Right cardiac atrium (tissue), 5 donors: Measurements from ENCODE around the gene THUMPD1. TPM values are rescaled to one million over a fixed set of nuclear protein-coding genes. Genes with fewer than 3 reads are reported as not detected.
A peak's percentile ranks its signal among the peaks of the same experiment; 100 is the strongest.
"Not testable (repeated sequence)": the region's sequence is repeated elsewhere in the genome, so short reads cannot be mapped to it uniquely, and the experiment has no call there.

Experiments
- ATAC-seq, 2 donors: fragments of 200-7000 bp; cut with Tn5 transposase; one replicate each; pipeline versions ENCODE4 v1.8.0 to v1.9.1; 2020; ENCODE audit warnings: moderate library complexity in 2 of 2, mild to moderate bottlenecking in 1 of 2
- DNase-seq, 3 donors: peaks; one replicate each; pipeline ENCODE4 v3.0.0-alpha.2; 2020
- H3K27ac ChIP-seq: one replicate; pipeline ENCODE4 v1.5.1; 2013; ENCODE audit warnings: mild to moderate bottlenecking, low read length, control low read depth, moderate library complexity
- H3K27me3 ChIP-seq: one replicate; pipeline ENCODE4 v1.6.1; 2013; ENCODE audit not compliant: control insufficient read depth, insufficient read depth
- H3K4me1 ChIP-seq: one replicate; pipeline ENCODE4 v1.6.1; 2013; ENCODE audit warnings: low read length; ENCODE audit not compliant: control insufficient read depth, insufficient read depth
- H3K4me3 ChIP-seq: one replicate; pipeline ENCODE4 v1.5.1; 2013; ENCODE audit warnings: low read length, control low read depth
- H3K9me3 ChIP-seq: one replicate; pipeline ENCODE4 v1.6.1; 2013; ENCODE audit warnings: low read length; ENCODE audit not compliant: control insufficient read depth
- WGBS: extraction: QIAGEN DNeasy Blood & Tissue Kit; methylation state at CpG from one replicate; pipeline ENCODE4 v1.1.7; 2013; 5-methylcytosine and 5-hydroxymethylcytosine counted together
- intact Hi-C, 4 donors: fragments of 100-400 bp; cut with DNase I; formaldehyde crosslinking; loops; one replicate each; pipeline versions ENCODE4 v1.11.0 to v1.14.0; 2022 to 2023
- polyA plus RNA-seq: library from polyadenylated mRNA; stranded (reverse); fragments of 200-250 nt; gene quantifications from one replicate; pipeline ENCODE4 v1.2.3, GENCODE V29; 2013
- total RNA-seq, 4 donors: library from RNA; stranded (reverse); fragmentation: NEBNext Ultra II Directional; extraction: Animal tissue kit (Norgen Biotek cat#: 25700); gene quantifications; one replicate each; pipeline ENCODE4 v1.2.1, GENCODE V29; 2021
- donor health status: healthy with polysubstance abuse.
- donor health status: DM: no; HTN: yes; CAD: no.
- donor health status: DM: no; HTN: no; CAD: no.
- donor health status: DM: no; HTN: yes; CAD: no; lungs with severe emphysema.
- donor health status: DM: yes; HTN: yes; CAD: no.

The THUMPD1 gene
- total and polyA plus RNA-seq, 5 donors: 11.7 to 22.3 (median 21.9) TPM

DNA sequence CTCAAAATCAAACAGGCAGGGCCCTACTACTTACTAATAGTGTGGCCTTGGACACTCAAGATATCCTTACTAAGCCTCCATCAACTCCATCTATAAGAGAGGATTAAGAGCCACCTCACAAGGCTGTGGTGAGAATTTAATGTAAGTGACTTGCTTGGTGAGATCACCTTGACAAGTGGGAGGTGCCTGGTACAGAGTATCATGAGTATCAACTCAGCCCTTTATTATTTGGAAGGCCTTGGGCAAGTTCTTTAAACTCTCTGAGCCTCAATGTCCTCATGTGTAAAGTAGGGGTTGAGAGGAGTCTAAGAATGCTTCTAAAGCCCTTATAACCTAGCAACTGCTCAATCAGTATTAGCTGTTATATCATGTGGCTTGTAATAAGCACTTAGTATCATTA is 15.0 kb downstream of the THUMPD1 start:
- Histone ChIP-seq H3K27me3 (no peaks in the 10 kb centered on the region), H3K4me3 (no peak overlapping the region), H3K9me3 (no peaks in the 10 kb centered on the region), H3K4me1 (no peaks in the 10 kb centered on the region), H3K27ac (no peak overlapping the region)
- intact Hi-C loops: no loop called here
- ATAC-seq (no peak), DNase-seq (no peak)

DNA sequence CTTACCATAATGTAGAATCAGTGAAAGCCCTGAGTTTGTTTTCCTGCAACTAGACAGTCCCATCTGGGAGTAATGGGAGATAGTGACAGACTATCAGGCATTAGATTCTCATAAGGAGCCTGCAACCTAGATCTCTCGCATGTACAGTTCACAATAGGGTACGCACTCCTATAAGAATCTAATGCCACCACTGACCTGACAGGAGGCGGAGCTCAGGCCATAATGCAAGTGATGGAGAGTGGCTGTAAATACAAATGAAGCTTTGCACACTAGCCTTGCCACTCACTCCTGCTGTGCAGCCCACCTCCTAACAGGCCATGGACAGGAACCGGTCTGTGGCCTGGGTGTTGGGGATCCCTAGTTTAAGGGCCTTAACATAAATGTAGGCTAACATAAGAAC is 21.4 kb downstream of the THUMPD1 start:
- no peak overlapping the region for H3K4me3 ChIP-seq
- WGBS: 95% methylated on average over 4 of the region's 4 CpGs
- H3K27ac ChIP-seq: no peak overlapping the region
- H3K27me3 ChIP-seq: no peaks in the 10 kb centered on the region
- no peak for DNase-seq
- ATAC-seq: no peak
- H3K4me1 ChIP-seq: no peaks in the 10 kb centered on the region
- intact Hi-C loops: no loop called here
- H3K9me3 ChIP-seq: no peaks in the 10 kb centered on the region

DNA sequence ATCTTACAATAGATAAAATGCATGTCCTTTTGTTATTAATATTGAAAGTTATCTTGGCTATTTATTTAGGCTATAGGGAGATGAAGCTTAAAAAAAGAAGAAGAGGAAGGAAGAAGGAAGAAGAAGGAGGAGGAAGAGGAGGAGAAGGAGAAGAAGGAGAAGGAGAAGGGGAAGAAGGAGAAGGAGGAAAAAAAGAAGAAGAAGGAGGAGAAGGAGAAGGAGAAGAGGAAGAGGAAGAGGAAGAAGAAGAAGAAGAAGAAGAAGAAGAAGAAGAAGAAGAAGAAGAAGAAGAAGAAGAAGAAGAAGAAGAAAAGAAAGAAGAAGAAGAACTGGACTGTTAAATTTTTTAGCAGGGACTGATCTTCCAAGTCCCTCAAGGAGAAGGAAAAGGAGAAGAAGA is 23.9 kb downstream of the THUMPD1 start:
- H3K4me3 ChIP-seq, DNase-seq, ATAC-seq, H3K27ac ChIP-seq, intact Hi-C loops, H3K9me3 ChIP-seq, H3K27me3 ChIP-seq, H3K4me1 ChIP-seq: not testable (repeated sequence)

DNA sequence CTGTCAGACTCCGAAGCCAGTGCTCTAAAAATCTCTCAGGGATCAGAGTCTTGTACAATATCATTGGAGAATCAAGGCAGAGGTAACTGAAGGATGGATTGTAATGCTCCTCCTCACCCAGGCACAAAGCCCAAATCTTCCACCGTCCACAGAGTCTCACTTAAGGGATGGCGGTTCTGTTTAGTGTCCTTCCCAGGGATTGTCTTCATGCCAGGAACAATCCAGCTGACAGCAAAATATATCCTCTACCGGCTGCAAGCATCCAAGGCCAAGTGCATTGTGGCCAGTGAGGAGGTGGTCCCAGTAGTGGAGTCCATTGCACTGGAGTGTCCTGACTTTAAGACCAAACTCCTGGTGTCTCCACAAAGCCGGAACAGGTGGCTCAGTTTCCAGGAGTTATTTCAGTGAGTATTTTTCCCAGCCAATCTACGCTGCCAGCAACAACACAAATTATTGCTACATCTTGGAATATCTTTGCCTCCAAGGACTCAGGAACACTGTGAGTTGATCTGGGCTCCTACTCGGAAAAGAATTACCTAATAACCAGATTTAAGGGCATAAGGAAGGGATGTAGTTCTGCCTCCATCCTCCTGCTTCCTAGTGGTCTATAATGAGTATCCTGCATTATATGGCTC is 30.2 kb downstream of the THUMPD1 start:
- intact Hi-C loops: no loop called here
- 69% methylated on average over 7 of the region's 7 CpGs for WGBS
- no peaks in the 10 kb centered on the region for H3K27me3 ChIP-seq
- DNase-seq: peak in 1 of 3 donors; percentile 33
- H3K9me3 ChIP-seq: no peaks in the 10 kb centered on the region
- H3K4me3 ChIP-seq: no peak overlapping the region
- H3K4me1 ChIP-seq: no peaks in the 10 kb centered on the region
- ATAC-seq: peak; percentile 46 to 67
- H3K27ac ChIP-seq: no peak overlapping the region

DNA sequence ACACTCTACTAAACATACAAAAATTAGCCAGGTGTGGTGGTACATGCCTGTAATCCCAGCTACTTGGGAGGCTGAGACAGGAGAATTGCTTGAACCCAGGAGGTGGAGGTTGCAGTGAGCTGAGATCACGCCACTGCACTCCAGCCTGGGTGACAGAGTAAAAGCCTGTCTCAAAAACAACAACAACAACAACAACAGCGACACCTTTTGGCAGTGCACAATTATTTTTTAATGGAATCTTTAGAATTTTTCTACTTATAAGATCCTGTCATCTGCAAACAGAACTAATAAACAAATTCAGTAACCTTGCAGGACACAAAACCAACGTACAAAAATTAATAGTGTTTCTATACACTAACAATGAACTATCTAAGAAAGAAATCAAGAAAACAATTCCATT is 33.5 kb downstream of the THUMPD1 start:
- H3K4me1 ChIP-seq, H3K27me3 ChIP-seq, H3K27ac ChIP-seq, DNase-seq, intact Hi-C loops, H3K4me3 ChIP-seq, H3K9me3 ChIP-seq, ATAC-seq: not testable (repeated sequence)
- 26% methylated on average over 3 of the region's 3 CpGs for WGBS

DNA sequence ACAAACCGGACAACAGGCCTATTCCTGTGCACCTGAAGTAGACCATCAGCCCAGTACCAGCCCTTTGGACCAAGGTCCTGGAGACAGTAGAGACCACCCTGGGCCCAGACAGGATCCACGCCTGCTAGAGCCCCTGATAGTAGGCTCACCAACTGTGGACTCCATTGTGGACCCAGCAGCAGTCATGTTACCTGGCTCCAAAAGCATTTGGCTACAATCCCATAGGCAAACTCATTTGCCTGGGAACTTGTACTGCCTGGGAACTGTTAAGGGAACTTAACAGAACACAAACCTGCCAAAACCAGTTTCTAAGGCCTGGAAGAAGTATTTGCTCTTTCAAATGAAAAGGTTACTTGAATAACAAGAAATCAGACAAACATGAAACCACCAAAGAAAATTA is 34.2 kb downstream of the THUMPD1 start:
- Histone ChIP-seq H3K9me3 (no peaks in the 10 kb centered on the region), H3K27ac (no peak overlapping the region), H3K4me1 (no peaks in the 10 kb centered on the region), H3K27me3 (no peaks in the 10 kb centered on the region), H3K4me3 (no peak overlapping the region)
- no peak for ATAC-seq
- no peak for DNase-seq
- intact Hi-C loops: no loop called here
- 89% methylated on average over 2 of the region's 2 CpGs for WGBS

DNA sequence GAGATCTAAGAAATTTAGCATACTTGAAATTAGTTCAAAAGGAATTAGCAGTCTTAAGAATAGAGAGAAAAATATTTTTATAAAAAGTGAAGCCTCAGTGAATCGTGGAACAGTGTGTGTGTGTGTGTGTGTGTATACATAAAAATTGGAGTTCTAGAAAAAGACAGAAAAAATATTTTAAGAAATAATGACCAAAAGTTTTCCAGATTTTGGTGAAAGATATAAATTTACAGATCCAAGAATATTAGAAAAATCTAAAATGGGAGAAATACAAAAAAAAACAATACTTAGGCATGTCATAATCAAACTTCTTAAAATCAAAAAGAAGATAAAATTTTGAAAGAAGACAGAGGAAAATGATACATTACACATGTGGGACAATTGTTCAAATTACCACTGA is 35.6 kb downstream of the THUMPD1 start:
- H3K27me3 ChIP-seq, H3K9me3 ChIP-seq, ATAC-seq, intact Hi-C loops, DNase-seq, H3K27ac ChIP-seq, H3K4me3 ChIP-seq, H3K4me1 ChIP-seq: not testable (repeated sequence)
- 93% methylated on average over 1 of the region's 1 CpG for WGBS

DNA sequence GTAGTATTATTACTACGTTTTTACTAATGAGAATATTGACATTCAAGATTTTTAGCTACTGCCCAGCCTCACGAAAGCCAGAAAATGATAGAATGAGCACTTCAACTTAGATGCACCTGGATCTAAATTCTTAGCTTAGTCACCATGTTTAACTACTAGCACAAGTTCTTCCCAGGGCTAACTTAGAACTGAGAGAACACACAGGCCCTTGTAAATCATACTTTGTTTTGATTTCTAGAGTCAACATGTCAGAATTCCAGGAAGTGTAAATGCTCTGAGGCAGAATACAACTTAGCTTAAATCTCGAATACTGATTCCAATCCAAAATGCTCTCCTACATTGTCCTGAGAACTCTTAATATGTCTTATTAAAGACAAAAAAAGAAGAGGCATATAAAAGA is 37.3 kb downstream of the THUMPD1 start:
- ATAC-seq: no peak
- no peaks in the 10 kb centered on the region for H3K27me3 ChIP-seq
- intact Hi-C loops: no loop called here
- no peak overlapping the region for H3K27ac ChIP-seq
- H3K4me1 ChIP-seq: no peaks in the 10 kb centered on the region
- WGBS: 72% methylated on average over 3 of the region's 3 CpGs
- DNase-seq: no peak
- H3K4me3 ChIP-seq: no peak overlapping the region
- H3K9me3 ChIP-seq: no peaks in the 10 kb centered on the region

DNA sequence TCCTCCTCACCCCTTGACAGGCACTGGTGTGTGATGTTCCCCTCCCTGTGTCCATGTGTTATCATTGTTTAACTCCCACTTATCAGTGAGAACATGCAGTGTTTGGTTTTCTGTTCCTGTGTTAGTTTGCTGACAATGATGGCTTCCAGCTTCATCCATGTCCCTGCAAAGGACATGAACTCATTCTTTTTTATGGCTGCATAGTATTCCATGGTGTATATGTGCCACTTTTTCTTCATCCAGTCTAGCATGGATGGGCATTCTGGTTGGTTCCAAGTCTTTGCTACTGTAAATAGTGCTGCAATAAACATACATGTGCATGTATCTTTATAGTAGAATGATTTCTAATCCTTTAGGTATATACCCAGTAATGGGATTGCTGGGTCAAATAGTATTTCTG is 39.9 kb downstream of the THUMPD1 start:
- H3K27ac ChIP-seq, DNase-seq, intact Hi-C loops, H3K4me1 ChIP-seq, ATAC-seq, H3K9me3 ChIP-seq, H3K4me3 ChIP-seq, H3K27me3 ChIP-seq: not testable (repeated sequence)

DNA sequence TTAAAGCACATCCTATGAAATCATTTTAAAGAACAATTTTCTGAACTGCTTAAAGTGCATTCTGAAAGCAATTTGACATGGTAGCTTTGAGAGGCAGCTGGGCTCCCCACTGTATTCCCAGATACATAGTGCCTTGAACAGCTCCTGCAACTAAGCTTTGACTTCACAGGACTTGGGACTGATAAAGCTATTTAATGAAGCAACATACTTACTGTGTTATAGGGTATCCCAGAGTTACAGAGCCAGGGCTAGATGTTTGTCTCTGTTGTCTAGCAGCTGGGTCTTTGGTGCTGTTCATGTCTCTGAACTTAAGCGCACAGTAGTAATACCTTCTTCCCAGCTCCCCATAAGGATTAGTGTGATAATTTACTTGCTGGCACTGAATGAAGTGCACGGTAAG is 45.0 kb downstream of the THUMPD1 start:
- no peaks in the 10 kb centered on the region for H3K27me3 ChIP-seq
- no peak overlapping the region for H3K27ac ChIP-seq
- no peaks in the 10 kb centered on the region for H3K4me1 ChIP-seq
- intact Hi-C loops: no loop called here
- no peak for DNase-seq
- ATAC-seq: no peak
- 89% methylated on average over 2 of the region's 2 CpGs for WGBS
- no peaks in the 10 kb centered on the region for H3K9me3 ChIP-seq
- H3K4me3 ChIP-seq: no peak overlapping the region

DNA sequence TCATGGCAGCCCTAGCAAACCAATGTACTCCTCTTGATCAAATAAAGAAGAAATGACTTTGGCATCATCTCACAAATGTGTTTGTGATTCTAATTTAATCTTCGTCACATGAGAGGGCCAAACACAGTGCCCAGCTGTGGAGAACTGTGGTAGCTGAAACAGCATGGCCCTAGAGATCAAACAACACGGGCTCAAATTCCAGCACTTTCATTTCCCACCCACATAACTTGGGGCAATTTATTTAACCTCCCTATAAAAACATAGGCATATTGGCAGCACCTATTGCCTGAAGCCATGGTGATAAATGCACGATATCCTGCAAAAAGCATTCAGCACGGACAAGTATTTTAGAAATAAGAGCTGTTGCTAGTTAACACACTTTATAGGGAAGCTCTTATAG is 46.6 kb downstream of the THUMPD1 start:
- ATAC-seq: no peak

DNA sequence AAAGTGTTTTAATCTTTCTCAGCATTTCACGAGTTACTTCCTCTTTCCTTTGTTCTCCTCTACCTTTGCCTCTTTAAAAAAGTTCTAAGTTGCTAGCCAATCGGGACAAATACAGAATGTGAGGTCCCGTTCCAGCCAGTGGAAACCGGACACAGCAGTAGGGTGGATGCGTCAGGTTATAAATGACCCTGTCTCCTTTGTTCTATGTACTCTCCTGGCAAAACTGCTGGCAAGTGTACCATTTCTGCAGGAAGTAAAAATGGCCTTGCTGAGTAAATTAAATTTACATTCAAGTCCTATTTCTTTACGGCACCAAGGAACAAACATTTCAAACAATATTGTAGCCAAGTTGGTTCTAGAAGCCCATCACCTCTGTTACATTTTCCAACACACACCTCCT is 47.5 kb downstream of the THUMPD1 start:
- DNase-seq, H3K27me3 ChIP-seq, intact Hi-C loops, ATAC-seq, H3K4me3 ChIP-seq, H3K4me1 ChIP-seq, H3K9me3 ChIP-seq, H3K27ac ChIP-seq: not testable (repeated sequence)
- WGBS: 54% methylated on average over 6 of the region's 6 CpGs

More for the DNA sequence above, 46.6 kb downstream of the THUMPD1 start:
- intact Hi-C loops: no loop called here
- H3K27ac ChIP-seq: no peak overlapping the region
- 85% methylated on average over 4 of the region's 4 CpGs for WGBS
- no peaks in the 10 kb centered on the region for H3K9me3 ChIP-seq
- no peak for DNase-seq
- H3K27me3 ChIP-seq: no peaks in the 10 kb centered on the region
- no peak overlapping the region for H3K4me3 ChIP-seq
- H3K4me1 ChIP-seq: no peaks in the 10 kb centered on the region
